H1 (cell line): ENCODE results near the gene GJA10. TPM values are rescaled to one million over a fixed set of nuclear protein-coding genes. Genes with fewer than 3 reads are reported as not detected.

Source experiments
- CHD7 ChIP-seq: fragments of 300-600 bp; sonication (generic); IDR thresholded peaks from 2 replicates; pipeline ENCODE4 v1.7.1; 2012; ENCODE audit warnings: low read length, moderate library complexity, mild to moderate bottlenecking, inconsistent platforms; ENCODE audit not compliant: insufficient replicate concordance
- GABPA ChIP-seq: IDR thresholded peaks from 2 replicates; pipeline ENCODE4 v1.6.1; 2011; ENCODE audit warnings: mild to moderate bottlenecking, low read length, moderate library complexity, borderline replicate concordance; ENCODE audit not compliant: insufficient read depth
- KDM1A ChIP-seq: fragments of 200-600, 300-600 bp; sonication (generic); IDR thresholded peaks from 2 replicates; pipeline ENCODE4 v1.7.1; 2016; ENCODE audit warnings: mild to moderate bottlenecking, low read length, borderline replicate concordance
- PHF8 ChIP-seq: fragments of 200-600 bp; sonication (generic); conservative IDR thresholded peaks from 2 replicates; pipeline ENCODE4 v1.7.1; 2012; ENCODE audit warnings: low read depth, mild to moderate bottlenecking, inconsistent platforms, low read length, moderate library complexity
- POU5F1 ChIP-seq: IDR thresholded peaks from 2 replicates; pipeline ENCODE4 v1.6.1; 2011; ENCODE audit warnings: low read depth, mild to moderate bottlenecking, low read length, moderate library complexity
- RAD21 ChIP-seq, 2 experiments: IDR thresholded peaks in 1 of 2; conservative IDR thresholded peaks in 1 of 2; 2 replicates each; pipeline ENCODE4 v1.6.1; 2011; ENCODE audit warnings: low read depth in 2 of 2, low read length in 2 of 2, improper control_type of control experiment in 1 of 2, inconsistent platforms in 1 of 2, mild to moderate bottlenecking in 1 of 2, moderate library complexity in 1 of 2
- SAP30 ChIP-seq: fragments of 300-600 bp; sonication (generic); IDR thresholded peaks from 2 replicates; pipeline ENCODE4 v1.7.1; 2012; ENCODE audit warnings: low read length, moderate library complexity, mild to moderate bottlenecking, inconsistent platforms; ENCODE audit not compliant: insufficient read depth, insufficient replicate concordance
- TEAD4 ChIP-seq: IDR thresholded peaks from 2 replicates; pipeline ENCODE4 v1.6.1; 2012; ENCODE audit warnings: low read depth, low read length, inconsistent platforms, mixed read lengths
- polyA plus RNA-seq, 7 experiments: library from polyadenylated mRNA; depleted of rRNA in 3 of 7; stranded (reverse) in 5 of 7; unstranded in 2 of 7; fragments of >200 nt in 5 of 7; fragments of 200-250 nt in 2 of 7; gene quantifications; 1 replicate in 5 of 7; 2 replicates in 1 of 7; 4 replicates in 1 of 7; pipeline versions ENCODE4 v1.2.1 to v1.2.3, GENCODE V29; 2011 to 2013; ENCODE audit warnings: missing spikeins in 2 of 7, mixed read lengths in 2 of 7
- total RNA-seq: library from RNA; stranded (reverse); fragmentation: NEBNext Ultra II Directional; extraction: Animal tissue kit (Norgen Biotek cat#: 25700); gene quantifications from 2 replicates; pipeline ENCODE4 v1.2.1, GENCODE V29; 2021

The GJA10 gene
- total and polyA plus RNA-seq, 2 of the 8 experiments (the other 6 are each of a cell fraction or from before 2014, with no cell fraction given) = 0.21 TPM; not detected in 1

- no peak for TF ChIP-seq CHD7
- no peak for TF ChIP-seq SAP30
- TF ChIP-seq KDM1A = no peak
- no peak for TF ChIP-seq RAD21 (IDR thresholded peaks at IDR 0.05 in 1 of 2, conservative IDR thresholded peaks at IDR 0.05 in 1 of 2; ENCODE audit: low read depth in 2 of 2, low read length in 2 of 2)
- no peak for TF ChIP-seq GABPA
- no peak for TF ChIP-seq PHF8
- TF ChIP-seq TEAD4 = no peak
- TF ChIP-seq POU5F1 = no peak
Measured at GRCh38 chr6:89941763-89942497, 47.7 kb downstream of the GJA10 start (continued).
